ENCODE data around the gene ZNF573.
"Not testable (repeated sequence)": the region's sequence is repeated elsewhere in the genome, so short reads cannot be mapped to it uniquely, and the experiment has no call there.

The ZNF573 gene

DNA sequence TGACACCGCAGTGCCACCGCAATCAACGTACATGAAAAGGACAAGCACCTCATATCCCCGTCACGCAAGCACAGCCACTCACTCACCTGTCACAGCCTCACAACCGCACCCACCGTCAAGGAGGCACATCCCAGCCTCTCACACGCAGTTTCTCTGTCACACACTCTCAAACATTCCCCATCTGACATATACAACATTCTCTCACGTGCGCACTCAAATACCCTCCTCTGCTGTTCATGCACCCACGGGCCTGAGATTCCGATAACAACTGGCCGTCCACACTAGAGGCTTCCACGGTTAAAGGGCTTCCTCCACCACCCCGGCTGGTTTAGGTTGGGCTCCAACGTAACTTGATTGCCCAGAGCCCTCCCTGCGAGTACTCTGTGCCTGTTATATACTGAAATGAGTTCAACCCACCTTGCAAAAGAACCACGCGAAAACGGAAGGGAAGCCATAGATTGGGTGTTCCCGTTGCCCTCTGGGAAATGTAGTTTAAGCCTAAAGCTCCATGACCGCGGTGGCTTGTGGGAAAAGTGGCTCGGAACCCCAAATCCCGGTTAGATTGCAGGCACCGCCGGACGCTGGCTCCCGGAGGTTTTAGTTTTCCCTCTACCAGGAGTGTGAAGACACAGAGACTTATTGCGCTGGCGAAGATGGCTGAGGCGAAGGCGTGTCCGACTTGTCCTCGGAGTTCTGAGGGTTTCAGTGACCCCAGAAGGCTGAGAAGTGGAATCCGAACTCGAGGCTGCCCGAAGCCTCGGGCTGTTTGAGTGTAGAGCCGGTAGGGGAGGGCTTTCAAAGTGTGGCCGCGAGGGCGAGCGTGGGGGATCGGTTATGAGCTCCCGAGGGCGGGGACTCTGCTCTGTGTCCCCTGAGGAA is at the start of gene ZNF573:
Gene ZNF573, minus strand, starts transcription at position 460 of the 879 bp plus-strand sequence. CDS start 5,857 bp downstream, outside the sequence.
- peak; percentile 79 for DNase-seq

DNA sequence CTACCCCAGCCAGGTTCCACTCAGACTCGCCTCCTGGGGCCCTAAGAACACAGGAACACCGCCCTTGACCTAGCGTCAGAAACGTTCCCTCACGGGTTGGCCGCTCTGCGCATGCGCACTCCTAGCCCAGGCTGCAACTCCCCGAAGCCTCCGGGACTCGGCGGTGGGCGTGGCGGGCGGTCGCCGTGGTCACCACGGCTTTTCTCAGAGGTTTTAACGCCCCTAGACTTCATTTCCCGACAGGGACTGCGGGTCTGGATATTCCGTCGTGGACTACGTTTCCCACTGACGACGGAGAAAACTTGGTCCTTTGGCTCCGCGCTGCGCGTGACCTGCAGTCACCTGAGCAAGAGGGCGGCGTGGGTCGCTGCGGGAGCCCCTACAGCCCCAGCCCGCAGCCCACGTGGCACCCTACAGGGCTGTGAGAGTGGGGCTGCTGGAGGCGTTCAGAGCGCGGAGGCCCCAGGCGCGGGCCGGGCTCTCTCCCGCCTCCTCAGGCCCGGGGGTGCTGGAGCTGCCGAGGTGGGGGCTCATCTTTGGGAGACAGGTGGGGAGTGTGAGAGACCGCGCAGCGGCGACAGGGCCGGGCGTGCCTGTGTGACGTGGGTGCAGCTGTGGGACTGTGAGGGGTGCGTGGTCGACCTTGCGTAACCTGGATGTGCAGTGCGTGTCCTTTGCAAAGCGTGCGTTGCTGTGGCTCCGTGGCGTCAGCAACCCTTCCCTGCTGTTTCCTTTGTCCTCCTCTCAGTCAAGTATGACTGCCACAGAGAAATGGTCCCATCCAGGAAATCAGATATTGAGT is 38.0 kb upstream of the ZNF573 start:
- peak; percentile 37 for DNase-seq

DNA sequence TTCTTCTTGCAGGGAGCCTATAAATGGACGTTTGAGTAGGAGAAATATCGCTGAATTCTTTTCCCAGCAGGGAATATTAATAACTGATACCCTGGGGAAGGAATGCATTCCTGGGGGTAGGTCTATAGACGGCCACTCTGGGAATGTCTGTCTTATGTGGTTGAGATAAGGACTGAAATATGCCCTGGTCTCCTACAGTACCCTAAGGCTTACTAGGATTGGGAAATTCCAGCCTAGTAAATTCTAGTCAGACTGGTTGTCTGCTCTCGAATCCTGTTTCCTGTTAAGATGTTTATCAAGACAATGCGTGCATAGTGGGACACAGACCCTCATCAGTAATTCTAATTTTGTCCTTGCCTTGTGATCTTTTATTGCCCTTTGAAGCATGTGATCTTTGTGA is 36.2 kb upstream of the ZNF573 start:
- DNase-seq = not testable (repeated sequence)

DNA sequence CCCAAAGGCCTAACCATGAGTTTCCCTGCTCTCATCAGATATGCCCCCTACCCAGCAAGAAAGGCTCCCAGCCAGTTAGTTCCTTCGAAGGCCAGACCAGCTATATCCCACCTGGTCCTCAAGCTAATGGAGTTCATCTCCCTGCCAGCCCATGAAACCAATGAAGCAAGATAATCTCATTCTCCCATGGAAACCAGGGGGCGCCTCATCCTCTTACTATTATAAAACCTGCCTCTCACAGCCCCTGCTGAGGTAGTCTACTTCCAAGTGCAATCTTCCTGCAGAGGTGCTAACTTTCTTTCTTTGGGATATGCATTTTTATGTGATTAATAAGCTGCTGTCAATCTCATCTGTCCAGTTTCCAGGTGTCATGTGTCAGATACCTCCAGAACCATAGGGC is 34.0 kb upstream of the ZNF573 start:
- DNase-seq = no peak

DNA sequence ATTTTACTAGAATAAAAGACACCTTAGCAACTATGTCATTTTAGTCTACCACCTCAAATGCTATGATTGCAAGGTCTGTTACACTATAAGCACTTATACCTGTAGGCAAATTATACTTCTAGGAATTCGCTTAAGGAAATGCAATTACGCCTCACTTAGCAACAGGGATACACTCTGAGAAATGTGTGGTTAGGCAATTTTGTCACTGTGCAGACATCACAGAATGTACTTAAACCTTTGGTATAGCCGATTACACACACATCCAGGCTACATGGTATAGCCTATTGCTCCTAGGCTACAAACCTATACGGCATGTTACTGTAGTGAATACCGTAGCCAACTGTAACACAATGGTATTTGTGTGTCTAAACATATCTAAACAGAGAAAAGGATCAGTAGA is 30.0 kb upstream of the ZNF573 start:
- no peak for DNase-seq

GRCh38 chr19:37803249-37803840 is 24.0 kb upstream of the ZNF573 start:
- DNase-seq = no peak

GRCh38 chr19:37790244-37790925 is 11.0 kb upstream of the ZNF573 start:
- no peak for DNase-seq

DNA sequence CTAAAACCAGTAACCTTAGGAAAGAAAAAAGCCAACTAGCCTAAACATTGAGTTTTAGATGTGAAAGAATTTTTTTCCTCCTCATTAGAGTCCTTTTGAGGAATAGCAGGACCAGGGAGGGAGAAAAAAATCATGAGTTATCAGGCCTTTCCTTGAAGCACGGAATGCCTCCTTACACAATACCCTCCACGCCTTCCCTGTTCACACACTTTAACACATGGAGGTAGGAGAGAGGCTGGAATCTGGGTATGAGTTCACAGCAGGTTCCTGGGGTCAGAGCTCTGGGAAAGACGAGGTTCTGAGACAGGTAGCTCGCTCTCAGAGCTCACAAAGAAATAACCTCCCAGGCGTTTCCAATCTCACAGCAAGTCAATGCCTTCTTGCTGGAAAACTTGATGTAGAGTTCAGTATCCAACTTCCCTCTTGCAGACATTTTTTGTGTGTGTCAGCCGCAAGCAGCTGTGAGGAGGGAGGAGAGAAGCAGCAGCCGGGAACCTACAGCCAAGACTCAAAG is 716 bp downstream of the ZNF573 start:
- no peak for DNase-seq

- no peak for DNase-seq
Observed at GRCh38 chr19:37770985-37771384, 8.4 kb downstream of the ZNF573 start.

DNA sequence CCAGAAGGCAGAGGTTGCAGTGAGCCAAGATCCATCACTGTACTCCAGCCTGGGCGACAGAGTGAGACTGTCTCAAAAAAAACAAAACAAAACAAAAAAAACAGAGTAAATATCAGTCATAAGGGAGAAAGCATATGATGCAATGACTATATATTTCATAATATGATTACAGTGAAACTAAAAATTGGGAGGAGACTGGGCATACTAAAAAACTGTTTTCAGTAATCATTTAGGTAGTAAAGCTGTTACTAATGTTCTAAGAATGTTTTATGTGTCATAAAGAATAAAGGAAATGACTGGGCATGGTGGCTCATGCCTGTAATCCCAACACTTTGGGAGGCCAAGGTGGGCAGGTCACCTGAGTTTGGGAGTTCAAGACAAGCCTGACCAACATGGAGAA is 15.9 kb downstream of the ZNF573 start:
- DNase-seq = no peak

GRCh38 chr19:37757683-37758082 is 21.7 kb downstream of the ZNF573 start:
- DNase-seq = not testable (repeated sequence)

- no peak for DNase-seq
Observed at GRCh38 chr19:37738371-37738770, 41.0 kb downstream of the ZNF573 start.

DNA sequence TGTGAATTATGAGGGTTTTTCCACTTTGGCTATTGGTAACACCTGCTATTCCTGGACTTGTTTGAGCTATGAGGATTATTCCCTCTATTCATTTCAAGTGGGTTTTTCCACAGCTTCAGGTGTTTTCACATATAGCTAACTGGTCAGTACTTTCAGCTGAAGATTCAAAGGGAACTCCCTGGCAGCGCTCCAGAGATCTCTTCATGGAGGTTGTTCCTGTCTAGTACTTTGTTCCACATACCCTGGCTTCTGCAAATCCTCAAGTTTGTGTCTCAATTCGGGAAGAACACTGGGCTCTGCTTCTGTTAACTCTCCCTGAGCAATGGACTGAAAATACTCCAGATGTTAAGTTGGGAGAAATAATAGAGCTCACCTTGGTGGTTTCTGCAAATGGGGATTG is 54.2 kb downstream of the ZNF573 start:
- DNase-seq = no peak

DNA sequence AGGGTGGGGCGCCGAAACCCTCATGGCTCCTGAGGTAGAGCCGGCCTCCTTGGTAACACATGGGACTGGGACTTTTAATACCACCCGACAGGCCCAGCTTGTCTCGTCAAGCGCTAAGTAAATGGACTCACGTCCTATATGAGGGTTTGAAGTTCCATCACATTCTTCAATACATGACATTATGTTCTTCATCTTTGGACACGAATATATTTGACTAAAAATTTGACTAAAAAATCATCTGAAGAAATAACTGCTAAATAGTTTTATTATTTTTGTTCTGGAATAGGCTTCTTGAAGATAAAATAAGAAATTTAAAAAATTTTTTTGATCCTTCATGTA is 59.5 kb downstream of the ZNF573 start:
- DNase-seq = no peak

DNA sequence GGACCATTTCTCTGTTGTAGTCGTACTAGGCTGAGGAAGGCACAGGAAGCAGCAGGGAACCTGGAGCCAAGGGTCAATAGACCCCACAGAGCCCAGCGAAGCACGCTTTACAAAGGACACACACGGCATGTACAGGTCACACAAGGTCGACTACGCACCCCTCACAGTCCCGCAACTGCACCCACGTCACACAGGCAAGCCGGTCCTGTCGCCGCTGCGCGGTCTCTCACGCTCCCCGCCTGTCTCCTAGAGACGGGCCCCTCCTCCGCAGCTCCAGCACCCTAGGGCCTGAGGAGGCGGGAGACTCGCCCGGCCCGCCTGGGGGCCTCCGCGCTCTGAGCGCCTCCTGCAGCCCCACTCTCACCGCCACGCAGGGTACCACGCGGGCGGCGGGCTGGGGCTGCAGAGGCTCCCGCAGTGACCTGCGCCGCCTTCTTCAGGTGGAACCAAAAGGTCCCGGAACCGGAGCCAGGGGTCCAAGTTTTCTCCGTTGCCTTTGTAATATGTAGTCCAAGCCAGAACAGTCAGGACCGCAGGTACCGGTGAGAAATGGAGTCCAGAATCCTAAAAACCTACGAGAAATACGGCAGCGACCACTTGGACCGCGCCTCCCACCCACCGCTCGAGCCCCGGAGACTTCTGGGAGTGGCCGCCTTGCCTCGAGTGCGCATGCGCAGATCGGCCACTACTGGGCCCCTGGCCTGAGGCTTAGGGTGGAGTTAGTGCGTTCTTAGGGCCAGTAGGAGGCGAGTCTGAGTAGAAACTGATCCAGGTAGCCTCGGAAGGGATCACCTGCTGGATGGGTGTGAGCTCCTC is 60.1 kb downstream of the ZNF573 start, which contains the start of gene ZNF607:
Gene ZNF607, minus strand, starts transcription at position 651 of the 816 bp plus-strand sequence. CDS start 8,143 bp downstream, outside the sequence.
- DNase-seq = peak; percentile 87

DNA sequence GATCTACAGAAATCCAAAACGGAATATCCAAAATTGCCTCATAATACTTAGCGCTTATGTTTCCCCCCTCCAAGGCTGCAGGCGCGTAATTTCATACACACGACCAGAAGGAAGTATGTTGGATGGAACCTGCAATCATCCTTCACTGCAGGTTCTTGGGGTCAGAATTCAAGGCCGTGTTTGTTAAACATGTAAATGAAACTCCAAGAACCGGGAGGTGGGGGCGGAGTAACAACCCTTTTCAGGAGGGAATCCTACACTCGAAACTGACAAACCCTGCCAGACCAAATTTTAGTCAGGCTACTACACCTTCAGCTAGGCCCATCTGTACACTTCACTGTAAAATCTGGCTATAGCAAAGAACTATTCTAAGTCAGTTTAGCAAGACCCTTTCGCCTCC is 61.1 kb downstream of the ZNF573 start:
- DNase-seq = no peak

DNA sequence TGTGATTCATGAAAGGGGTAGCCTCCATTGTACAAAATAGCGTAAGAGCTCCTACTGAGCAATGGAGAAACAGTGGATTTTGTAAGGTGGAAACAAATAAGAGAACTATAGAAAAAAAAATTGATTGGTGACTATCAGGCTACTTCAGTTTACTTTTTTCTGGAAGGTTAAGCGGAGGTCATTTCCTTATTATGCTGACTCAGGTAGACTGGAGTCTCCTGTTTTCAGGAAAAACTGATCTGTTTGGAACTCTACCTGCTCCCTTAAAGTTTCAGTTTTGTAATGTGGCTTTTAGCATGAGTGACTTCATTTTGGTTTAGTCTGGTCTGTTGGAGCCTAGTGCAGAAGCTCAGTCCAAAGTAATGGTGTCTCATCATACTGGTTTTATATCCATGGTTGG is 63.2 kb downstream of the ZNF573 start:
- DNase-seq = no peak

DNA sequence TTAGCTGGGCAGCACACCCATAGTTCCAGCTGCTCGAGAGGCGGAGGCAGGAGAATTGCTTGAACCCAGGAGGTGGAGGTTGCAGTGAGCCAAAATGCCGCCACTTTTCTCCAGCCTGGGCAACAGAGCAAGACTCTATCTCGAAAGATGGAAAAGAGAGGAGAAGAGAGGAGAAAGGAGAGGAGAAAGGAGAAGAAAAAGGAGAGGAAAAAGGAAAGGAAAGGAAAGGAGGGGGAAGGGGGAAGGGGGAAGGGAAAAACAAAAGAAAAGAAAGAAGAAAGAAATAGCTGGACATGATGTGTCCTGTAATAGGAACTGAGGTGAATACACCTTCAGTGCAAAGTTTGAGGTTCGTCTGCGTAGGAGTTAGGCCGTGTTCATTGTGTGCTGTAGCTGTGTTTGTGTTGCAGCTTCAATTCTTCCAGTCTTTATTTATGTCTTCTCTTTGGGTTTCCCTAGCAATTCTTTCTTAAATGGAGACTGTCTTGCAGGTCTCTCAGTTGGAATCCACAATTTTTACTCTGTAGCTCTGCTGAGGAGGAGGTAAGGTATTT is 73.3 kb downstream of the ZNF573 start:
- no peak for DNase-seq

GRCh38 chr19:37699057-37699456 is 80.3 kb downstream of the ZNF573 start:
- DNase-seq = no peak

- DNase-seq = no peak
Observed at GRCh38 chr19:37698216-37698615, 81.2 kb downstream of the ZNF573 start.

DNA sequence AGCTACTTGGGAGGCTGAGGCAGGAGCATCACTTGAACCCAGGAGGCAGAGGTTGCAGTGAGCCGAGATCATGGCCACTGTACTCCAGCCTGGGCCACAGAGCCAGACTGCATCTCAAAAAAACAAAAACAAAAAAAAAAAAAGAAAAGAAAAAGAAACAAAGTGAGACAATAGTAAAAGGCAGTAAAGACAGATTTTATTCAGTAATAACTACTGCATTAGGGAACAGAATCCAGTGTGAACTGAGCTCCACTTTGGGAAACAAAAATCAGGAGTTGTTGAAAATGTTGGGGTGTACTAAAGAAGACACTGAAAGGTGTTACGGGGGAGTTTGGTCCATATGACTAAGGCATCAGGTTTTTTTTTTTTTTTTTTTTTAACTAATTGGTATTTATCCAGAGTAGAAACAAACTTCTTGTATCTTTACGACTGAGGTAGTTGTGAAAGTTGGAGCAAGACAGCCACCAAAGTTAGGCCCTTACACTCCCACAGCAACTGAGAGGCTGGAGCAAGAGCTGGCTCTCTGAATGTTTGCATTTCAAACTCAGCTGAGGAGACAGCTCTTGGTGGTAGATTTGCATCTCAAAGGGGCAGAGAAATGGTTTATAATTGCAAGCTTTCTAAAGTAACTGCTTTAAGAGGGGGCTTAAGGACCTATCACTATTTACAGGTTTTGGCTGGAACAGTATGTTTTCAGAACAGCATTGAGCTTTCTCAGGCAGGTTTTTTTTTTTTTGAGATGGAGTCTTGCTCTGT is 84.1 kb downstream of the ZNF573 start:
- no peak for DNase-seq
